ENCODE data around the gene SPATA1. TPM values are rescaled to one million over a fixed set of nuclear protein-coding genes. Genes with fewer than 3 reads are reported as not detected.

Gene SPATA1
- polyA plus RNA-seq, 3 donors, result 0.40 to 1.9 (median 0.43) TPM

GRCh38 chr1:84598846-84599741 is 92.9 kb downstream of the SPATA1 start:
- TF ChIP-seq CTCF (IDR thresholded peaks at IDR 0.05), result no peak
- intact Hi-C loops (cut with micrococcal nuclease), result no loop called here
- no peak overlapping the region for H3K4me3 Mint-ChIP-seq

GRCh38 chr1:84600796-84601195 is 94.6 kb downstream of the SPATA1 start:
- Histone ChIP-seq H3K4me1 (ENCODE audit: control insufficient read depth in 1 of 2, insufficient read depth in 2 of 2, low read length in 2 of 2) (no peaks in the 10 kb centered on the region), H3K27me3 (ENCODE audit: control insufficient read depth in 2 of 2, insufficient read depth in 2 of 2, low read length in 2 of 2) (peaks cover 0 to 2% of the 10 kb centered on the region in 2 donors), H3K27ac (ENCODE audit: low read depth in 1 of 2, low read length in 2 of 2) (no peak overlapping the region), H3K79me2 (ENCODE audit: insufficient read depth, low read length) (no peaks in the 10 kb centered on the region), H2AFZ (ENCODE audit: insufficient read depth, low read depth, low read length, poor library complexity, severe bottlenecking) (no peak overlapping the region), H3K9ac (ENCODE audit: insufficient read depth, low read length, poor library complexity, severe bottlenecking) (no peak overlapping the region), H3K9me3 (replicated peaks in 1 of 2; ENCODE audit: control insufficient read depth in 1 of 2, insufficient read depth in 1 of 2, low read length in 2 of 2) (peaks cover 24 to 31% of the 10 kb centered on the region in 2 donors), H4K20me1 (ENCODE audit: insufficient read depth, low read length) (no peaks in the 10 kb centered on the region), H3K36me3 (replicated peaks in 1 of 2; ENCODE audit: control insufficient read depth in 1 of 2, insufficient read depth in 2 of 2, low read length in 2 of 2) (no peaks in the 10 kb centered on the region), H3K4me3 (replicated peaks in 1 of 3; ENCODE audit: low read depth in 2 of 3, low read length in 3 of 3) (no peak overlapping the region), H3K4me2 (replicated peaks; ENCODE audit: extremely low read depth, low read length, poor library complexity, severe bottlenecking) (no peak overlapping the region)
- H3K27ac Mint-ChIP-seq, result peak overlapping the region in 1 of 7 donors; percentile 29
- no peak overlapping the region for H3K4me3 Mint-ChIP-seq
- WGBS (ENCODE audit: insufficient coverage), result 93% methylated on average over 5 of the region's 5 CpGs
- H3K4me1 Mint-ChIP-seq, result no peaks in the 10 kb centered on the region
- no peak for TF ChIP-seq CTCF (IDR thresholded peaks at IDR 0.05)
- intact Hi-C loops (cut with micrococcal nuclease), result no loop called here
- H3K9me3 Mint-ChIP-seq, result peaks cover 21 to 41% (median 29%) of the 10 kb centered on the region in 7 donors
- H3K27me3 Mint-ChIP-seq (ENCODE audit: low read depth in 3 of 3), result no peaks in the 10 kb centered on the region
- DNase-seq, result no peak
- H3K36me3 Mint-ChIP-seq, result no peaks in the 10 kb centered on the region

More at GRCh38 chr1:84598846-84599741, 92.9 kb downstream of the SPATA1 start:
- Mint-ChIP-seq H3K9me3 (peaks cover 8 to 24% (median 14%) of the 10 kb centered on the region in 7 donors), H3K36me3 (no peaks in the 10 kb centered on the region), H3K27me3 (ENCODE audit: low read depth in 3 of 3) (peaks cover 0 to 1% (median 0%) of the 10 kb centered on the region in 3 donors), H3K4me1 (no peaks in the 10 kb centered on the region), H3K27ac (no peak overlapping the region)
- WGBS (ENCODE audit: insufficient coverage), result 100% methylated on average over 1 of the region's 5 CpGs
- Histone ChIP-seq H3K27me3 (ENCODE audit: control insufficient read depth in 2 of 2, insufficient read depth in 2 of 2, low read length in 2 of 2) (peaks cover 0 to 2% of the 10 kb centered on the region in 2 donors), H3K4me3 (replicated peaks in 1 of 3; ENCODE audit: low read depth in 2 of 3, low read length in 3 of 3) (no peak overlapping the region), H3K4me1 (ENCODE audit: control insufficient read depth in 1 of 2, insufficient read depth in 2 of 2, low read length in 2 of 2) (no peaks in the 10 kb centered on the region), H3K4me2 (replicated peaks; ENCODE audit: extremely low read depth, low read length, poor library complexity, severe bottlenecking) (no peak overlapping the region), H3K9ac (ENCODE audit: insufficient read depth, low read length, poor library complexity, severe bottlenecking) (no peak overlapping the region), H2AFZ (ENCODE audit: insufficient read depth, low read depth, low read length, poor library complexity, severe bottlenecking) (no peak overlapping the region), H3K27ac (ENCODE audit: low read depth in 1 of 2, low read length in 2 of 2) (no peak overlapping the region), H4K20me1 (ENCODE audit: insufficient read depth, low read length) (no peaks in the 10 kb centered on the region), H3K79me2 (ENCODE audit: insufficient read depth, low read length) (no peaks in the 10 kb centered on the region), H3K36me3 (replicated peaks in 1 of 2; ENCODE audit: control insufficient read depth in 1 of 2, insufficient read depth in 2 of 2, low read length in 2 of 2) (no peaks in the 10 kb centered on the region), H3K9me3 (replicated peaks in 1 of 2; ENCODE audit: control insufficient read depth in 1 of 2, insufficient read depth in 1 of 2, low read length in 2 of 2) (peaks cover 7 to 13% of the 10 kb centered on the region in 2 donors)
- no peak for DNase-seq
